Heart left ventricle (tissue), 16 donors: ENCODE data around the gene HYAL2. TPM values are rescaled to one million over a fixed set of nuclear protein-coding genes. Genes with fewer than 3 reads are reported as not detected.
A peak's percentile ranks its signal among the peaks of the same experiment; 100 is the strongest.
"Not testable (repeated sequence)": the region's sequence is repeated elsewhere in the genome, so short reads cannot be mapped to it uniquely, and the experiment has no call there.

ENCODE experiments used
- ATAC-seq, 4 donors: fragments of 200-7000 bp; cut with Tn5 transposase; one replicate each; pipeline ENCODE4 v1.9.1; 2020 to 2022; ENCODE audit warnings: moderate library complexity in 4 of 4, mild to moderate bottlenecking in 3 of 4, moderate number of reproducible peaks in 1 of 4
- DNase-seq, 5 donors: peaks; one replicate each; pipeline ENCODE4 v3.0.0-alpha.2; 2020
- H3K27ac ChIP-seq, 12 donors: fragments of 200-600 bp; sonication (generic) in 4 of 12; one replicate each; pipeline versions ENCODE4 v1.5.0 to v1.8.0; 2016 to 2022; ENCODE audit warnings: mild to moderate bottlenecking in 2 of 12
- H3K27me3 ChIP-seq, 9 donors: fragments of 200-600 bp; sonication (generic) in 2 of 9; one replicate each; pipeline versions ENCODE4 v1.5.1 to v1.8.0; 2016 to 2022; ENCODE audit warnings: mild to moderate bottlenecking in 3 of 9
- H3K36me3 ChIP-seq, 9 donors: fragments of 200-600 bp; sonication (generic) in 2 of 9; one replicate each; pipeline versions ENCODE4 v1.5.0 to v1.8.0; 2018 to 2022; ENCODE audit warnings: mild to moderate bottlenecking in 2 of 9
- H3K4me1 ChIP-seq, 12 donors: fragments of 200-600 bp; sonication (generic) in 4 of 12; one replicate each; pipeline versions ENCODE4 v1.5.0 to v1.8.0; 2016 to 2022; ENCODE audit warnings: mild to moderate bottlenecking in 3 of 12
- H3K4me3 ChIP-seq, 12 donors: fragments of 200-600 bp; sonication (generic) in 4 of 12; one replicate each; pipeline versions ENCODE4 v1.5.0 to v1.8.0; 2017 to 2022; ENCODE audit warnings: mild to moderate bottlenecking in 9 of 12, moderate library complexity in 4 of 12
- H3K9me3 ChIP-seq, 12 donors: fragments of 200-600 bp; sonication (generic) in 4 of 12; one replicate each; pipeline versions ENCODE4 v1.5.0 to v1.8.0; 2016 to 2022; ENCODE audit warnings: mild to moderate bottlenecking in 1 of 12
- POLR2A ChIP-seq, 2 donors: fragments of 450-650 bp; IDR thresholded peaks; one replicate each; pipeline ENCODE4 v1.6.1; 2017; ENCODE audit warnings: antibody characterized with exemption in 2 of 2, mild to moderate bottlenecking in 2 of 2, moderate library complexity in 2 of 2
- WGBS, 4 donors: extraction: QIAGEN DNeasy Blood & Tissue Kit in 2 of 4; methylation state at CpG; one replicate each; pipeline versions ENCODE4 v1.1.5 to v1.1.7; 2013 to 2018; 5-methylcytosine and 5-hydroxymethylcytosine counted together
- intact Hi-C, 10 donors: fragments of 100-400 bp; cut with DNase I; formaldehyde crosslinking; loops; one replicate each; pipeline versions ENCODE4 v1.11.1 to v1.14.2; 2022
- polyA plus RNA-seq, 2 donors: library from polyadenylated mRNA; stranded (reverse); fragments of 200-250 nt; gene quantifications; one replicate each; pipeline ENCODE4 v1.2.3, GENCODE V29; 2013
- total RNA-seq, 9 donors: library from RNA; depleted of rRNA in 2 of 9; stranded (reverse); fragments of >200 nt in 2 of 9; fragmentation: NEBNext Ultra II Directional in 3 of 9; extraction: Animal tissue kit (Norgen Biotek cat#: 25700) in 3 of 9; gene quantifications; one replicate each; pipeline versions ENCODE4 v1.1.0 to v1.2.4, GENCODE V29; 2016 to 2023
- TF ChIP-seq, protein P1 (sequence below), 12 donors: fragments of 200-600 bp; sonication (generic) in 4 of 12; IDR thresholded peaks; one replicate each; pipeline versions ENCODE4 v1.5.0 to v1.8.0; 2018 to 2022; ENCODE audit warnings: antibody characterized with exemption in 12 of 12, mild to moderate bottlenecking in 5 of 12
- donor health status: ischemic (EF 13 %, LVEDD 7.1; RV severe dilation, severe dysfunction).
- donor health status: healthy with polysubstance abuse.
- donor health status: DM: no; HTN: yes; CAD: no.
- donor health status: DM: no; HTN: no; CAD: no.
- donor health status: ischemic (EF 25% LVEDD 6.9; RV normal size, moderate dysfunction).
- donor health status: ischemic (EF 25% LVEDD 5.7; RV mildly dilated, moderate dysfunction).
- donor health status: healthy.
- donor health status: DM: yes; HTN: yes; CAD: no.
- donor health status: ischemic (EF 35%, LVEDD 5.7; RV mildly dilated, moderate dysfunction).
- donor health status: nonischemic (EF 11% LVEDD 7.7; RV severe dilation, severe dysfunction).
- donor health status: DM: yes; HTN: yes; CAD: no.
- donor health status: PGD.
- donor health status: ischemic (EF 29% LVEDD 5.4; RV normal size, mild dysfunction).
- donor health status: nonischemic (EF 23%, LVEDD 6.1; RV moderate dilation, normal function).

Gene HYAL2
- total and polyA plus RNA-seq, 11 donors, result 24.0 to 234 (median 52.2) TPM

DNA sequence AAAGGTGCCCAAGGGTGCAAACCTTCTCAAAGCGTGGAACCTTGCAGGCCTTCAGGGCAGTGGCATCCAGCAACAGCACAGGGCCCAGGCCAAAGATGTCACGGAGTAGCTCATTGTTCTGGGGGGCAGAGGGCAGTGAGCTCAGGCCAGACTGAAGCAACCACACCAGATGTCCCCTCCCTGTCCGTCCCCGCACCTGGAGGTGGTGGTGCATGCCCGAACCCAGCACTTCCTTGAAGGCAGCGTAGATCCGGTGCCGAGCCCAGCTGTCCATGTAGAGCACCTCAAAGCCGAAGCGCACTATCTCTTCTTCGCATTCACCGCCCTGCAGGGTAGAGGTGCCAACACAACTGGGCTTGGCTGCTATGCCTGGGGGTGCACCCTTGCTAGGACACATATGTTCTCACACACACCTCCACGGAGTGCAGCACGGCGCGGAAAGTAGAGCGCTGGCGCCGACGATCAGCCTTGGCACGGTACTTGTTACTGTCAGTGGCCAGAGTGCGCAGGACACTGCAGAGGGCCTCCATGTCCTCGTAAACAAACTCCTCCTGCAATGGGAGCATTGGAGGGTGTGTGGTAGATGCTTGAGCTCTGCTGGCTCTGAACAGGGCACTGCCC is 34.0 kb downstream of the HYAL2 start:
- peaks cover 4 to 63% (median 38%) of the 10 kb centered on the region in 12 donors for H3K4me1 ChIP-seq
- H3K27me3 ChIP-seq, result no peaks in the 10 kb centered on the region
- TF ChIP-seq POLR2A (IDR thresholded peaks at IDR 0.05), result no peak
- TF ChIP-seq, protein P1, sequence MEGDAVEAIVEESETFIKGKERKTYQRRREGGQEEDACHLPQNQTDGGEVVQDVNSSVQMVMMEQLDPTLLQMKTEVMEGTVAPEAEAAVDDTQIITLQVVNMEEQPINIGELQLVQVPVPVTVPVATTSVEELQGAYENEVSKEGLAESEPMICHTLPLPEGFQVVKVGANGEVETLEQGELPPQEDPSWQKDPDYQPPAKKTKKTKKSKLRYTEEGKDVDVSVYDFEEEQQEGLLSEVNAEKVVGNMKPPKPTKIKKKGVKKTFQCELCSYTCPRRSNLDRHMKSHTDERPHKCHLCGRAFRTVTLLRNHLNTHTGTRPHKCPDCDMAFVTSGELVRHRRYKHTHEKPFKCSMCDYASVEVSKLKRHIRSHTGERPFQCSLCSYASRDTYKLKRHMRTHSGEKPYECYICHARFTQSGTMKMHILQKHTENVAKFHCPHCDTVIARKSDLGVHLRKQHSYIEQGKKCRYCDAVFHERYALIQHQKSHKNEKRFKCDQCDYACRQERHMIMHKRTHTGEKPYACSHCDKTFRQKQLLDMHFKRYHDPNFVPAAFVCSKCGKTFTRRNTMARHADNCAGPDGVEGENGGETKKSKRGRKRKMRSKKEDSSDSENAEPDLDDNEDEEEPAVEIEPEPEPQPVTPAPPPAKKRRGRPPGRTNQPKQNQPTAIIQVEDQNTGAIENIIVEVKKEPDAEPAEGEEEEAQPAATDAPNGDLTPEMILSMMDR (IDR thresholded peaks at IDR 0.05), result no peak
- intact Hi-C loops, result no loop called here
- H3K27ac ChIP-seq, result peak overlapping the region in 7 of 12 donors; percentile 28 to 87 (median 80)
- WGBS, 4 donors, result 80 to 93% (median 91%) methylated on average over 21 to 23 of the region's 23 CpGs
- peak in 2 of 5 donors; percentile 8 to 33 for DNase-seq
- peaks cover 3 to 45% (median 31%) of the 10 kb centered on the region in 9 donors for H3K36me3 ChIP-seq
- no peak overlapping the region for H3K4me3 ChIP-seq
- H3K9me3 ChIP-seq, result no peaks in the 10 kb centered on the region
- no peak for ATAC-seq

DNA sequence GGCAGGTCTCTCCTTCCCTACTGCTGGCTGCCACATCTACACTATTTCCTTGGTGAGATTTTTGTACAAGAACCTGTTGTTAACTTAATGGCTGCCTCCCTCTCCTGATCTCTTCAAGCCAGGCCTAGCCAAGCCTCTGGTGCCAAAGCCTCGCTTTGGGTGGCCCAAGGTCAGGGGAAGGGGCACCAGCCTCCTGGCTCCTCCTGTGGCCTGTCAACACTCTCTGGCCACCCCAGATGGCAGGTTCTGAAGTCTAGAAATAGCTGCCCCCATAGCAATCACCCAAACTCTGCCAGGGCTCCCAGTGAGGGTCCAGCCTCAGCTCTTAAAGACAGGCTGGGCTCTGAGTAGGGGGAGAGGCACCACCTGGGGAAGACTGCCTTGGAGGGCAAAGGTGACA is 35.3 kb downstream of the HYAL2 start:
- WGBS, 4 donors, result 46 to 65% (median 48%) methylated on average over 1 of the region's 1 CpG; no CpG with 5 or more reads in 1 of the 4 donors
- H3K27me3 ChIP-seq, result no peaks in the 10 kb centered on the region
- H3K27ac ChIP-seq, result peak overlapping the region; percentile 28 to 87 (median 76)
- H3K4me1 ChIP-seq, result peaks cover 4 to 53% (median 29%) of the 10 kb centered on the region in 12 donors
- no peak for TF ChIP-seq POLR2A (IDR thresholded peaks at IDR 0.05)
- H3K4me3 ChIP-seq, result no peak overlapping the region
- peaks cover 3 to 45% (median 31%) of the 10 kb centered on the region in 9 donors for H3K36me3 ChIP-seq
- DNase-seq (peak; percentile 54 to 85 (median 70)), ATAC-seq (peak; percentile 35 to 74 (median 55))
- H3K9me3 ChIP-seq, result no peaks in the 10 kb centered on the region
- intact Hi-C loops, result no loop called here

DNA sequence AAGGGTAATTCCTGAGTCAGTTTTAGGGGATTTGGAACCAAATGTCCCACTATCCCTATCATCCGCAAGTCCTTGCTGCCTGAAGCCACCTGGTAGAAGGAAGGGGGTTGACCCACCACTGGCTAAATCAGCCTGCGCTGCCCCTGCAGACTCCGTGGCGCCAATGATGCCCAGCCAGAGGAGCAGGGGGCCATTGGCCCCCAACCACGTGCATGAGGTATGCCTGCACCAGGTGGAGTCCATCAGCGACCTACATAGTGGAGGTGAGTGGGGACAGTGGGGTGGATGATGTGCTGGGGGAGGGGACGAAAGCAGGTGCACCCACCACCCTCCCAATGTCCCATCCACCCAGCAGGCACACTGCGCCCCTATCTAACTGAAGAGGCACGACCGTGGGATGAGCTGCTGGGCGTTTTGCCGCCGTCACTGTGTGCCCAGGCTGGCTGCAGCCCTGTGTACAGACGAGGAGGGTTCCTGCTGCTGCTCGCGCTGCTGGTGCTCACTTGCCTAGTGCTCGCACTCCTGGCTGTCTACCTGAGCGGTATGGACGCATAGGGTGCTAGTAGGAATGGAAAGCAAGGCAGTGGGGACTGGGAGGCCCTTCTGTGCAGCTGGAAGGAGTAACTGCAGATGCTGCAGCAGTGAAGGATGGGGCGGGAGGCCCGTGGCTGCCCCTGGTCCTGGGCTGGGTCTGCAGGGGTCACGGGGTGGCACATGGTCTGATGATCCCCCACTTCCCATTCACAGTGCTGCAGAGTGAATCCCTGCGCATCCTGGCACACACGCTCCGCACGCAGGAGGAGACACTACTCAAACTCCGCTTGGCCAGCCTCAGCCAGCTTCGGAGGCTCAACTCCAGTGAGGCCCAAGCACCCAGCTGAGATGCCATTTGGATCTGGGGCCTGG is 36.0 kb downstream of the HYAL2 start:
- TF ChIP-seq, protein P1 (IDR thresholded peaks at IDR 0.05), result no peak
- TF ChIP-seq POLR2A (IDR thresholded peaks at IDR 0.05), result no peak
- Histone ChIP-seq H3K9me3 (no peaks in the 10 kb centered on the region), H3K27me3 (no peaks in the 10 kb centered on the region), H3K36me3 (peaks cover 3 to 45% (median 31%) of the 10 kb centered on the region in 9 donors), H3K4me3 (no peak overlapping the region), H3K27ac (peak overlapping the region; percentile 28 to 87 (median 76)), H3K4me1 (peaks cover 4 to 54% (median 28%) of the 10 kb centered on the region in 12 donors)
- DNase-seq, result peak in 2 of 5 donors; percentile 22 to 55
- WGBS, 4 donors, result 81 to 84% (median 83%) methylated on average over 26 to 28 of the region's 28 CpGs
- ATAC-seq, result peak in 1 of 4 donors; percentile 1
- intact Hi-C loops, result no loop called here

DNA sequence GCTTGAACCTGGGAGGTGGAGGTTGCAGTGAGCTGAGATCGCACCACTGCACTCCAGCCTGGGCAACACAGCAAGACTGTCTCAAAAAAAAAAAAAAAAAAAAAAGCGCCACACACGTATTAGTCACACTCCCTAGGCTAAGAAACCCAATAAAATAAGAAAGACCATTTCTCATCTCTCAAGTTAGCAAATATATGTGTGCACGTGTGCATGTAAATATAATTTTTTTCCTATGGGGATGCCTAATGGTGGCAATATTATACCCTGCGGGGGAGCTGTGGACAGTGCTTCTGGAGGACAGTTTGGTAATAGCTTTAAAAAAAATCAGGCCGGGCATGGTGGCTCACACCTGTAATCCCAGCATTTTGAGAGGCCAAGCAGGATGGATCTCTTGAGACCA is 38.4 kb downstream of the HYAL2 start:
- H3K4me1 ChIP-seq, result peaks cover 0 to 50% (median 19%) of the 10 kb centered on the region in 12 donors
- intact Hi-C loops, result not testable (repeated sequence)
- WGBS, 4 donors, result 86 to 95% (median 89%) methylated on average over 6 of the region's 6 CpGs

More for the DNA sequence above, 38.4 kb downstream of the HYAL2 start:
- H3K4me3 ChIP-seq, H3K27me3 ChIP-seq, H3K27ac ChIP-seq, DNase-seq, H3K9me3 ChIP-seq, ATAC-seq: not testable (repeated sequence)
- H3K36me3 ChIP-seq, result peaks cover 0 to 30% (median 21%) of the 10 kb centered on the region in 9 donors
